ENCODE measurements around the gene ITM2B.

The ITM2B gene

DNA sequence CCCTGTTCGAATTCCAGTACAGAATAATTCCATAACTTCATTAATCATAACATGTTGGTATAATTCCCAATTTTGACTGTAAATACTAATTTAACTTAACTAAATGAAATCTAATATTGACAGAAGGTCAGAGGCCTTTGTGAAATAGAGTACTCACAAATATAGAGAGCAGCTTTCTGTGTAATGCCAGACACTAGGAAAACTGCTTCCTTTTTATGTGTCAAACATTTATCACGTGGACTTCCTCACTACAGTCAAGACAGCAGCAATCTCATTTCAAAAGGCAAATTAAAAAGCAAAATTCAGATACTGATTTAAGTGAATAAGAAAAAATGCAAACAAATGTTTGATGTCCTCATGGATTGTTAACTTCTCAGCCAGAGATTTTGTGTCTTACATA lies 13.1 kb downstream of the ITM2B start:
- TF ChIP-seq, protein P1, sequence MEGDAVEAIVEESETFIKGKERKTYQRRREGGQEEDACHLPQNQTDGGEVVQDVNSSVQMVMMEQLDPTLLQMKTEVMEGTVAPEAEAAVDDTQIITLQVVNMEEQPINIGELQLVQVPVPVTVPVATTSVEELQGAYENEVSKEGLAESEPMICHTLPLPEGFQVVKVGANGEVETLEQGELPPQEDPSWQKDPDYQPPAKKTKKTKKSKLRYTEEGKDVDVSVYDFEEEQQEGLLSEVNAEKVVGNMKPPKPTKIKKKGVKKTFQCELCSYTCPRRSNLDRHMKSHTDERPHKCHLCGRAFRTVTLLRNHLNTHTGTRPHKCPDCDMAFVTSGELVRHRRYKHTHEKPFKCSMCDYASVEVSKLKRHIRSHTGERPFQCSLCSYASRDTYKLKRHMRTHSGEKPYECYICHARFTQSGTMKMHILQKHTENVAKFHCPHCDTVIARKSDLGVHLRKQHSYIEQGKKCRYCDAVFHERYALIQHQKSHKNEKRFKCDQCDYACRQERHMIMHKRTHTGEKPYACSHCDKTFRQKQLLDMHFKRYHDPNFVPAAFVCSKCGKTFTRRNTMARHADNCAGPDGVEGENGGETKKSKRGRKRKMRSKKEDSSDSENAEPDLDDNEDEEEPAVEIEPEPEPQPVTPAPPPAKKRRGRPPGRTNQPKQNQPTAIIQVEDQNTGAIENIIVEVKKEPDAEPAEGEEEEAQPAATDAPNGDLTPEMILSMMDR (IDR thresholded peaks at IDR 0.05): no peak
- no peaks in the 10 kb centered on the region for H3K4me1 ChIP-seq
- H3K4me2 ChIP-seq (ENCODE audit: low read length): no peak overlapping the region
- H2AFZ ChIP-seq: no peak overlapping the region
- H3K36me3 ChIP-seq (ENCODE audit: control insufficient read depth, insufficient read depth, low read length): no peaks in the 10 kb centered on the region
- peaks cover 16% of the 10 kb centered on the region for H3K79me2 ChIP-seq
- H3K27ac ChIP-seq: no peak overlapping the region
- H3K9ac ChIP-seq: no peak overlapping the region
- H3K9me3 ChIP-seq (ENCODE audit: control insufficient read depth, low read length): no peaks in the 10 kb centered on the region
- no peak overlapping the region for H3K4me3 ChIP-seq (ENCODE audit: low read depth, low read length)
- no peaks in the 10 kb centered on the region for H3K27me3 ChIP-seq (ENCODE audit: control insufficient read depth, insufficient read depth, low read length)

DNA sequence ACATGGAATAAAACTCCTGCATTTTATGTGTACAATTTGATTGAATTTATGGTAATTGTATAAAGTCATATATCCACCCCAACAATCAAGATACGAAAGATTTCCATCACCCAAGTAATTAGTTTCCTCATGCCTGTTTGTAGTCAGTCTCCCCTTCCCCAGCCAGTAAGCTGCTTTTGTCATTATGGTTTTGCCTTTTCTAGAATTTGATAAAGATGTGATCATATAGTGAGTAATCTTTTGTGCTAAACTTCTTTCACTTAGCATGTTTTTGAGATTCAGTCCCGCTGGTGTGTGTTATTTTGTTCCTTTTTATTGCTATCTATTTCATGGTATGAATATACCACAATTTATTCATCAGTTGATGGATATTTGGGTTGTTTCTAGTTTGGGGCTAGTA lies 16.0 kb downstream of the ITM2B start:
- Histone ChIP-seq H3K4me2 (ENCODE audit: low read length) (no peak overlapping the region), H3K9ac (no peak overlapping the region), H2AFZ (no peak overlapping the region), H3K9me3 (ENCODE audit: control insufficient read depth, low read length) (no peaks in the 10 kb centered on the region), H3K27ac (no peak overlapping the region), H3K79me2 (peaks cover 15% of the 10 kb centered on the region), H3K4me1 (no peaks in the 10 kb centered on the region), H3K36me3 (ENCODE audit: control insufficient read depth, insufficient read depth, low read length) (no peaks in the 10 kb centered on the region), H3K4me3 (ENCODE audit: low read depth, low read length) (no peak overlapping the region), H3K27me3 (ENCODE audit: control insufficient read depth, insufficient read depth, low read length) (no peaks in the 10 kb centered on the region)
- TF ChIP-seq, protein P1 (IDR thresholded peaks at IDR 0.05): no peak

DNA sequence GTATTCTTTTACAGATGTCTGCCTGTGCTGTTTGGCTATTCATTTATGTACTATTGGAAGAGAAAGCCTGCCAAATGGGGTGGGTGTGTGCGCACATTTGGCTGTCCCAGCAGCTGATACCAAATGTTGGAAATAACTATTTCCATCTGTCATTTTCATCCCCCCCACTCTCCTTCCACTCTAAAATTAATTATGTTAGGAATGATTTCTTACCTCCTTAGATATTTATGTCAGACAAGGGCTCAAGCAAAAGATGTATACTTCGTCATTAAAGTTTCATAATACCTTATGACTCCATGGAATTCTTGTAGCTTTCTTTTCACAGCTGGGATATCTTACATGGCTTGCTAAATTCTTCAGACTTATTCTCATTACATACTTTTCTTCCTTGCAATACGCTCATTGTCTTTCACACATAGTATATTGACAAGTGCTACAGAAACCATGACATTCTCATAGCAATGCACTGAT lies 18.6 kb downstream of the ITM2B start:
- H3K4me2 ChIP-seq (ENCODE audit: low read length): no peak overlapping the region
- TF ChIP-seq, protein P1 (IDR thresholded peaks at IDR 0.05): no peak
- no peak overlapping the region for H3K4me3 ChIP-seq (ENCODE audit: low read depth, low read length)
- H3K27ac ChIP-seq: no peak overlapping the region
- no peaks in the 10 kb centered on the region for H3K36me3 ChIP-seq (ENCODE audit: control insufficient read depth, insufficient read depth, low read length)
- H3K9ac ChIP-seq: no peak overlapping the region
- H3K27me3 ChIP-seq (ENCODE audit: control insufficient read depth, insufficient read depth, low read length): no peaks in the 10 kb centered on the region
- H3K9me3 ChIP-seq (ENCODE audit: control insufficient read depth, low read length): no peaks in the 10 kb centered on the region
- H2AFZ ChIP-seq: no peak overlapping the region
- no peaks in the 10 kb centered on the region for H3K4me1 ChIP-seq
- peaks cover 12% of the 10 kb centered on the region for H3K79me2 ChIP-seq

DNA sequence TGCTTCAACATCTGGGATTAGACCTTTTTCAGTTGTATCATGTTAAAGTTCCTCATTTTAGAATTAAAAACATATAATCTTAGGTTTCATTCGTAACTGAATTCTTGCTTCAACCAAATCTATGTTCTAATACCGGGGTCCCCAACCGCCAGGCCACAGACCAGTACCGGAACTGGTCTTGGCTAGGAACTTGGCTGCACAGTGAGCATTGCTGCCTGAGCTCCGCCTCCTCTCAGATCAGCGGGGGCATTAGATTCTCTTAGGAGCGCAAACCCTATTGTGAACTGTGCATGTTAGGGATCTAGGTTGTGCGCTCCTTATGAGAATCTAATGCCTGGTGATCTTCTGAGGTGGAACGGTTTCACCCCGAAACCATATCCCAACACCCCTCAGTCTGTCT lies 19.2 kb downstream of the ITM2B start:
- H2AFZ ChIP-seq: no peak overlapping the region
- TF ChIP-seq, protein P1 (IDR thresholded peaks at IDR 0.05): no peak
- no peaks in the 10 kb centered on the region for H3K4me1 ChIP-seq
- H3K27me3 ChIP-seq (ENCODE audit: control insufficient read depth, insufficient read depth, low read length): no peaks in the 10 kb centered on the region
- H3K27ac ChIP-seq: no peak overlapping the region
- no peak overlapping the region for H3K9ac ChIP-seq
- no peak overlapping the region for H3K4me3 ChIP-seq (ENCODE audit: low read depth, low read length)
- H3K9me3 ChIP-seq (ENCODE audit: control insufficient read depth, low read length): no peaks in the 10 kb centered on the region
- H3K79me2 ChIP-seq: peaks cover 10% of the 10 kb centered on the region
- H3K4me2 ChIP-seq (ENCODE audit: low read length): no peak overlapping the region
- no peaks in the 10 kb centered on the region for H3K36me3 ChIP-seq (ENCODE audit: control insufficient read depth, insufficient read depth, low read length)

DNA sequence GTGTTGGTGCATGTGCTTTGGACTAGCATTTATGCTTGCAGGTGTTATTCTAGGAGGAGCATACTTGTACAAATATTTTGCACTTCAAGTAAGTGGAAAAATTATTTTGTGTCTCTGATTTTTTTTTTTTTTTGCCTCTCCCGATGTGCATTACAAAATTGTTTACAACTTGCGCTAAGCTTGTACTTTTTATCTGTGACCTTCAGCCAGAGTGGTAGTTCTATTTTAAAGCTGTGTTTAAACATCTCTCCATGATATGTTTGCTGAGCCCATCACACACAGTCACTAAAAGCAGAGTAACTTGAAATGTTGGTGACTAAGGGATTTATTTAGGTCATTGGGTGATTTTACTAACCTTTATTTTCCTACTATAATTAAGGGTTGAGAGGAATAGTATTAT lies 20.8 kb downstream of the ITM2B start:
- H2AFZ ChIP-seq: no peak overlapping the region
- H3K27me3 ChIP-seq (ENCODE audit: control insufficient read depth, insufficient read depth, low read length): no peaks in the 10 kb centered on the region
- H3K4me1 ChIP-seq: no peaks in the 10 kb centered on the region
- H3K4me3 ChIP-seq (ENCODE audit: low read depth, low read length): no peak overlapping the region
- TF ChIP-seq, protein P1 (IDR thresholded peaks at IDR 0.05): no peak
- H3K4me2 ChIP-seq (ENCODE audit: low read length): no peak overlapping the region
- H3K36me3 ChIP-seq (ENCODE audit: control insufficient read depth, insufficient read depth, low read length): no peaks in the 10 kb centered on the region
- no peak overlapping the region for H3K9ac ChIP-seq
- no peak overlapping the region for H3K27ac ChIP-seq
- H3K9me3 ChIP-seq (ENCODE audit: control insufficient read depth, low read length): no peaks in the 10 kb centered on the region
- H3K79me2 ChIP-seq: peaks cover 10% of the 10 kb centered on the region
